HG02588 (cell line): ENCODE data around the gene SELENOH.

Source experiments
- ATAC-seq: cut with Tn5 transposase; IDR thresholded peaks from one replicate; pipeline ENCODE4 v1.9.1; 2021; ENCODE audit warnings: mild to moderate bottlenecking, moderate library complexity; ENCODE audit not compliant: unreplicated experiment

The SELENOH gene

DNA sequence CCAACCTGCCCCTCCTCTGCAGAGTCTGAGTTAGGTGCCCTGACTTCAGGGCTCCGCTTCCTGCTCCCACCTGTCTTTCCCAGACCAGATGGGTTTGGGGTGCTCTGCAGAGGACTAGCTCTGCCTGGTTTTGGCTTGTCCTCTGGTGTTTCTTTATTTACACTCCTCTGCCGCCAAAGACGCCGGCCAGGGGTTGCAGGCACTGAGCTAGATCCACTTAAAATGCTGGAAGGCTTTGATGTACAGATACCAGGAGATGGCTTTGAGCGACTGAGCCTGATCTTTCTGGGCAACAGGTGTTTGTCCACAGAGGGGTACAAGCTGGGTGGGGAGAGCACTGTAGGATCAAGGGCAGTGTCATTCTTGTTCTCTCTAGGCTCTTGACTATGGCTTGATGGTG is 3.9 kb downstream of the SELENOH start:
- ATAC-seq = no peak

DNA sequence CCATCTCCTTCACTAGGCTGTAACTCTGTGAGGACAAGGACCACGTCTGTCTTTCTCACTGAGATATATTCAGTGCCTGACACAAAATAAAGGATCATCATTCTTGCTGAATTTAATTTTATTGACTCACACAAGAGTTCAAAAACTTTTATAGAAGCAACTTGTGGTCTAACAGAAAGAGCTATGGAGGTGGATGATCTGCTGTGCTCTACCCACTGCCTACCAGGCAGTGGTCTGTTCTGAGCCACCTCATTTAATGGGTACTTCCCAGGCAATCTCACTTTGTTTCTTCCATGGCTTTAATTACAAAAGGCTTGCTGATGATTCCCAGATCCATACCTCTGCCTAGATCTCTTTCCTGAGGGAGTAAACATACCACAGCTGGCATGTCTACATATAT is 5.6 kb downstream of the SELENOH start:
- ATAC-seq = no peak

DNA sequence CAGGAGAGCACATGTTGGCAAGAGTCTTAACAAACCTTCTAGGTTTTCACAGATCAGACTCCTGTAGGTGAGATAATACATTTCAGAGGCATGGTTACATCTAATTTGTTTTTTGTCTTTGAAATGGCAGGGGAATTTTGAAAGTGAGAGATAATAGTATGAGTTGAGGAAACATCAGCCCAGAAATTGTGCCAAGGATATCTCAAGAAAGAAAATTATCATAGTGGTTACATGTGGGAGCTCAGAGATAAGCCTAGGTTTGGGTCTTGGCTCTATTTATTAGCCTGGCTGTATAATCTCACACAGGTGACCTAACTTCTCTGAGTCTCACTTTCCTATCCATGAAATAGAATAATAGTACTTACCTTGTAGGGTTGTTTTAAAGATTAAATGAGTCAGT is 9.9 kb downstream of the SELENOH start:
- ATAC-seq = no peak

DNA sequence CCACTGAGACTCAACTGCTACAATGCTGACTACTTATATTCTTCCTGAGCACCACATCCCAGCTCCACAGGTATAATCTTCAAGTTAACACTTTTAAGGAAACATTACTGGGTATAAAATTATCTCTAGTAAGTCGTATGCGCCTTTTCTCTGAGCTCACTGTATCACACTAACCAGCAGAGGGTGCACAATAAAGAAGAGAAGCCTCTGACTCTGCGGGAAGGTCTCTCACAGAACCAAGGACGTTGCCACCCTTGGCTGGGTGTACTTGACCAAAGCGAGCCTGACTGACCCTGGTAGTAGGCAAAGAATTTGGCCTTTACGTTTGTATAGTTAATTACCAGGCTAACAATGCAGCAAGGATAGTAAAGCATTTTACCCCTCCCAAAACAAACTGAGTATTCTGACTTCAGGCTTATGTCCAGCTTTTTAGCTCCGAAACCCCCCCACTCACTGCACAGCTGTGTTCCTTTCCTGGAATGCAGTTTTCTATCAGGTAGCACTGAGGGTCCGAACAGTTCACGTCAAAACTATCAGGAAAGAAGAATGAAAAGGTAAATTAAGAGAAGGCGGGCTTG is 10.5 kb downstream of the SELENOH start, which contains the start of gene BTBD18:
Gene BTBD18 (minus strand): TSS at position 144 of the 578 bp plus-strand sequence. CDS start 631 bp downstream, outside the sequence.
- no peak for ATAC-seq

DNA sequence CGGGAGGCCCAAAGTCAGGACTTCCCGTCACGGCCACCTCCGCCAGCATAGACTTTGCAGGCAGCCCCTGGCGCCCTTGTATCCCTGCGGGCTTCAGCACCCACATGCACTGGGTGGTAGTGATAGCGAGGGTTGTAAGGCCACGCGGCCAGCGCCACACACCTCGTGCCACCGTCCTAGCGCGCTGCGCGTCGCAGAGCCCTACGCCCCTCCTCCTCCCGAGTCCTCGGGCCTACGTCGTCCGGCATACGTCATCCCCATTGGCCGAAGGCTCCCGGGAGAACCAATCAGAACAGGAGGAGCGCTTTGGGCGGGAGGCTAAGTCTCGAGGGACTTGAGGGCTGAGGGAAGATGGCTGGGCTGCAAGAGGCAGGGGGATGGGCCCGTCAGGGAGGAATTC is 11.7 kb downstream of the SELENOH start:
- no peak for ATAC-seq

DNA sequence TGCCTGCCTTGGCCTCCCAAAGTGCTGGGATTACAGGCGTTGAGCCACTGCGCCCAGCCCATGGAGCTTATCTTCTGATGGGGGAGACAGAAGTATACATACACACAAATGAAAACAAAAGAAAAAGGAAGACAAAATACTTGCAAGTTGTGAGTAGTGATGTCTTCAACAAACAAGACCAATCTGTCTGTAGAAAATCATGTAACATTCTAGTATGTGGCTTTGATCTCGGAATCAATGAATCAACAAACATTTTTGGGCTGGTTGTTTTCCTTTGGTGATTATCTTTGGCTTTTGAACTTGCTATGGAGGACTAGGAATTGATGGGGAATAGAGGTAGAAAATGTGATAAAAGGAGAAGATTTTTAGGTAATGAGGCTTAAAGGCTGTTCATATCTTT is 16.9 kb downstream of the SELENOH start:
- ATAC-seq = no peak

DNA sequence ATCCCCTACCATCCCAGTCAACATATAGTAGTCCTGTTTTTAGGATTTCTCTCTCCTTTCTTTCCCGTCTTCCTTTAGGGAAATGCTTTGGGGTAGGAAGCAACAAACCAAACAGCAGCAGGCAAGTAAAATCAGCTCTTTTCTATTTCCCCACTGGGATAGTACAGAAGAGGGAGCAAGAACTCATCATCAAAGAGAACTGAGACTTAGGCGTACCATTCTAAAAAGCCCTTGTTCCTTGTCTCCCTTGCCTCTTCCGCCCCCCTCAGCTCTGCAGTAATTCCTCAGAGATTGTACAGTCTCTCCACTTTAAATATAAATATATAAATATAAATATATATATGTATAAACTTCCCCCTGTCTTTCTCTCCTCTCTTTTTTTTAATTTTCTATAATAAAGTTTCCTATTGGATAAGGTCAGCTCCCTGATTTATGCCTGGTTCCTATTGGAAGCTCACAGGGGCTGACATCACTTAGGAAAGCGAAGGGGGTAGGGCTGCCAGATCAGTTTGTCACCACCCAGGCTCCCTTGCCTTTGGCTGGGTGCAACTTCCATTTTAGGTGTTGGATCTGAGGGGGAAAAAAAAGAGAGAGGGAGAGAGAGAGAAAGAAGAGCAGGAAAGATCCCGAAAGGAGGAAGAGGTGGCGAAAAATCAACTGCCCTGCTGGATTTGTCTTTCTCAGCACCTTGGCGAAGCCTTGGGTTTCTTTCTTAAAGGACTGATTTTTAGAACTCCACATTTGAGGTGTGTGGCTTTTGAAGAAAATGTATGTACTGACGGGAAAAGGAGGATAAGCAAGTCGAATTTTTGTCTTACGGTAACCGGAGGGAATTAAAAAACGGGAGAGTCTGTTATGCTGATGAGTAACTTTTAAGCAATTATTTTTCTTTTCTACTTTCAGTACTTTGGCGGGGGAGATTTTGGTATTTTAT is 20.3 kb downstream of the SELENOH start, which contains the start of gene CTNND1:
Gene CTNND1 (plus strand): TSS at position 502 of the 934 bp plus-strand sequence. CDS start 29,677 bp downstream, outside the sequence.
- ATAC-seq = peak; percentile 92

DNA sequence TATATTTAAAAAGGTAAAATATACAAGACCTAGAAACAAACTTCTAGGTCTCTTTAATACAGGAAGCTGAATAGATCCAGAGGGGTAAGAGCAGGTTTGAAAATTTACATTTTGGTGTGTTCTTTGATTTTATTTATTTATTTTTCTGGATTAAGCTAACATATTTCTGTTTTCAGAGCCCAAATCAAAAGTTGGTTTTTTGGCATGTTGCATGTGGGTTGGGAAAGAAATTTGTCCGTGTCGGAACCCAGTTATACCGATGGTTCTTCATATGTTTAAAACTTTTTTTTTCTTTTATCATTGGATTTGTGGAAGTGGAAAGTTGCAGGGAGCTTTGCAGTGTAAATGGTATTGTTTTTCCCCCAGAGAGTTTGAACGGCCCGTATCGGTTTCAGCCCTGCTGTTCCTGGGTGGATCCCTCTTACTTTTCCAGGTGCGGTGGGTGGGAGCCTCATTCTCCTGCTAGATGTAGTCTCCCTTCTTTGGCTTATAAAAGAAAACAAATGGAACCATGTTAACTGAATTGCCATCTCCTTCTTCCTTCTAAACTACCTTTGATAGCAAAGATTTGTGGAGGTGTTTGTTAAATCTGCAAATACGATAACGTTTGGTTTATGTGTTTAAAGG is 21.1 kb downstream of the SELENOH start:
- no peak for ATAC-seq

DNA sequence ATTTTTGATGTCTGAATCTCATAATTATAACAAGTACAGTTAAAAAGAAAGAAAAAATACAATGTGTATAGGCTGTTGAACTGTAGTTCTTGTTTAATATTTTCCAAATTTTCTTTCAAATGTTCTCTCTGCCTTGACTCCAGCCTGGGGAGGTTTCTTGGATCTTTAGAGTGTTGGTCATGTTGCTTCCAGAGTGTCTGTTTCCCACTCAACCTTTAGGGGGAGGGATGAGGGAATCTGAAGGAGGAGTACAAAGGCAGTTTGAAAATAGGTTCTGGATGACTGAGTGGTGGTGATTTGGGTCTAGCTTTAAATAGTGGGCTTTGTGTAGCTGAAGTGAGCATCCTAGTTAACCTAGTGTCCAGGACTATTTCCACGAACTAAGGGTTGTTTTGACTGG is 22.3 kb downstream of the SELENOH start:
- no peak for ATAC-seq

DNA sequence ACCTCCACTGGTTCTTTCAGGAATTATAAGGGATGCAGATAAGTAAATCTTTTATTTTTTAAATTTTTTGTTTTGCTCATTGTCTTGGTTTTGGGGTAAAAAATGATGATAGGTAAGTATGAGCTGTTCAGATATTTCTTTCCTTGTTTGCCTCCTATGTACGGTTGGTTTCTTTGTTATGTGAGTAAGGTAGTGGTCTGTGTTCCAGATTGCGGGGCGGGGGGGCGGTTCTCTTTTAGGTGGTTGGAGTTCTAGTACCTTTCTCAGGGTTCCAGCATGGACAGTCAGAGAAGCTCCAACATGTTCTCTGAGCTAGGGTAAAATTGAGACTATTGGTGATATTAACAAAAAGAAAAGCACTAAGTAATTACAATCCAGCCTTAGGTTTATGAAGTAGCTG is 22.7 kb downstream of the SELENOH start:
- no peak for ATAC-seq

DNA sequence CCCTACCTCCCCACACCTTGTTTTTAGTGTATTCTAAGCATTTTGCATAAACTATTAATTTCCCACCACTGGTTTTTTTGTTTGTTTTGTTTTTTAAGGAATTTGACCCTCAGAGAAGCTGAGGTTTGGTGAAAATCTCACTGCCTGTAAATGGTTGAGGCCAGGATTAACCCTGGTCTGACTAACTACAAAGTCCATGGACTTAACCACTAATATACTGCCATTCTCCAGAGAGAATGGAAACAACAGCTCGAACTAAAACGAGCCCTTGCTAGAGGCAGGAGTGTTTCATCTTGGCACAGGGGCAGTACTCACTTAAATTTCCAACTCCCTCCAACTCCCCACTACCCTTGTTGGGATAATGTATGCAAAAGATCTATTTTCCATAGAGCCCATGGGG is 23.3 kb downstream of the SELENOH start:
- no peak for ATAC-seq

DNA sequence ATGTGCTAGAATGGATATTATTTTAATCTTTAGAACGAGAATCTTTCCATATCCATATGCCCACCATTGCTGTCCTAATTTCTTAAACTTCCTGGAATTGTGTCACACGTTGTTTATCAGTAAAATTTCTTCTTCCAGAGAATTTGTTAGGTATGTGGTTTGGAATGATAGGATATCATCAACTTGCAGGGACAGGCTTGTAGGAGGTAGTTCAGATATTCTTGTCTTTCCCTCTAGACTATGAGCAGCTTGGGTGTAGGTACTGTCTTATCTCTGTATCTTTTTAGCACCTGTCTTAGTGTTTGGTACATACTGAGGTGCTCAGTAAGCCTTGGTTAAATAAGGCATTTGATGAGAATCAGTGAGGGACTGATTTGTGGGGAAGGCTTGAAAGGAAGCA is 23.7 kb downstream of the SELENOH start:
- ATAC-seq = no peak

DNA sequence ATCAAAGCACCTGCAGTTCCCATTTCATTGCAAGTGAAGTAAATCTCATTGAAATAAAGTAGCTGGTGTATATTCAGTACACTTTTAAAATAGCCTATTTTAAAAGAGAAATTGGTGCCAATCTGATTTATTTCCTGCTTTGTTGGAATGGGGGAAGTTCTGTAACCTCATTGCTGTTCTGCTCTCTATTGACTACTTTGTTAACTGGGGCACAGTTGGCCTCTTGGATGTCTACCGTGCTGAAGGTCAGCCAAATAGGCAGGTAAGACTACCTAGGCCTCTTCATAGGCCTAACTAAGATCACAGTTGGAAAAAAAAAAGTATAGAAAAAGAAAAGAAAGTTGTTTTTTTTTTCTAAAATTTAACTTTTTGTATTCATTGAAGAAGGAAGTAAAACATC is 29.5 kb downstream of the SELENOH start:
- no peak for ATAC-seq

DNA sequence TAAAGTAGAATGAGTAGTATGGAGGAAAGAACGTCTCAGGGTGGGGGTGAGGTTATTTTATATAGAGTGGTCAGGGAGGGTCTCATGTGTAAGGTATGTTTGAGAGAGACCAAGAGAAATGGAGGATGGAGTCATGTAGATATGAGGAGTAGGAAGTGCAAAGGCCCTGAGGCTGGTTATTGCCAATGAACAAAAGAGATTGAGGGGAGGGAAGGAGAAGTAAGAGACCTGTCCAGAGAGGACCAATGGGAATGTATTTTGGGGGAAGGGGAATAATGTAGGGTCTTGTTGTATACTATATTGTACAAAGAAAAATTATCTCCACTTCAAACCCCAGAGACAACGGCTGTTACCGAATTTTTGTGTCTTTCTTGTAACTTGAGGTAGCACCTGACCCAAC is 30.1 kb downstream of the SELENOH start:
- no peak for ATAC-seq

DNA sequence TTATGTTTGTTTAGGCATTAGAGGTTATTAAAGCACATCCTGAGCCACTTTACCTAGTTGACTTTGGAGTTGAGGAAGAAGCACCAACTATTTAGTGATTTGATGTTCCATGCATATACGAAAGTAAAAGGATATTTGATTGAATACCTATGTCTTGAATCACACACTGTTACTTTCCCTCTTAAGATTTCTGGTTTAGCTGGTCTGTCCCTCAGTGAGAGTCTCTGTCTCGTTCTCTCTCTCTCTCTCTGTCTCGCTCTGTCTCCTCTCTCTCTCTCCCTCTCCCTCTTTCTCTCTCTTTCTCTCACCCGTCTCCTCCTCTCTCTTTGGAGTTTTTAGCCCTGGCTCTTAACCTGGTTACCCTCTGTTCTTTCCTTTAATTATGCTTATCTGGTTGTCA is 31.3 kb downstream of the SELENOH start:
- ATAC-seq = no peak

DNA sequence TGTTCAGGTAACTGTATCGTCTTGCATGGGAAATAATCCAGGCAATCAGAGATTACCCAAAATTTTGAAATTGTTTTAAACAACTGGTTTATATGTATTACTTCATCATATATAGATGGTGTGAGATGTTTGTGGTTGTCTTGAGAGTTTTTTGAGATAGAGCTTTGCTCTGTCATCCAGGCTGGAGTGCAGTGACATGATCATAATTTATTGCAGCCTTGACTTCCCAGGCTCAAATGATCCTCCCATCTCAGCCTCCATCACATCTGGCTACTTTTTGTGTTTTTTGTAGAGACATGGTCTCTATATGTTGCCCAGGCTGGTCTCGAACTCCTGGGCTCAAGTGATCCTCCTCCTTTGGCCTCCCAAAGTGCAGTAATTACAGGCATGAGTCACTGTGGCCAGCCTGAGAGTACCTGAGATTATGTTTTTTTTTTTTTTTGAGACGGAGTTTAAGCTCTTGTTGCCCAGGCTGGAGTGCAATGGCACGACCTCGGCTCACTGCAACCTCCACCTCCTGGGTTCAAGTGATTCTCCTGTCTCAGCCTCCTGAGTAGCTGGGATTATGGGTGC is 31.8 kb downstream of the SELENOH start:
- no peak for ATAC-seq

DNA sequence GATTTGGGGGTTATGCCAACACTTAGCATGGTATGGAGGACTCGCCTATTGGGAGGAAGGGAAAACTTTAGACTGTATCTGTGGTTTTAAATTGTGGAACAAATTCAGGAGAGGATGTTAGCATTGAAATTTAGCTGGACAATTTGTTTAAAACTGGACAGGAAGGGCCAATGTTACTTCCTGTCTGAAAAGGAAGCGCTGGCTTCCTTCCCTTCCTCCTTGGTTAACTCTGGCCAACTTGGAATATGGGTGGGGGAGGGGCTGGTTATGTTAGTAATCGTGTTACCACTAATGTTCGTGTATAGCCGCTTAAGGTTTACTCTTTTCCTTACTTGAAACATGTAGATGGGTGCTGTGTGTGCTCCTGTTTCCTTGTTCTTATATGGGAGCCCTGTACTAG is 34.2 kb downstream of the SELENOH start:
- no peak for ATAC-seq

DNA sequence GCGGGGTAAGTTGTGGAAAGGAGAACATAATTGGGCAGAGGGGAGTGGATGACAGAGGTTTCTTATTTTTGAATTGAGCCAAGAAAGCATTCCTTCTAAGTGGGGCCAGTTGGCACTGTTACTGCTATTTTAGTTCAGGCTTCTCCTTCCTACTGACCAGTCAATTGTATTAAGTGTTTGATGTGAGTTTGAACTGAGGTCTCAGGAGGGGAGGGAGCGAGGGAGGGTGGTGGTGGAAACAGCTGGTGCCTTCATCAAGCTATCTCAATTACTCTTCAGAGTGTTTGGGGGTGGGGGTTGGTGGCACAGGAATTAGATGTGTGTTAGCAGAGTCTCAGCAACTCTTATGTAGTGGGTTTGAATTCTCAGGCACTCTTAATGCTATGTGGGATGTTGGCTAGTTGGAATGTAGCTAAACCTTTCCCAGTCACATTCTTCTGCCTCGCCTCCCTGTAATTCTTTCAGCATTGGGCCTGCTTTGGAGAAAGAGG is 34.8 kb downstream of the SELENOH start:
- ATAC-seq = no peak

DNA sequence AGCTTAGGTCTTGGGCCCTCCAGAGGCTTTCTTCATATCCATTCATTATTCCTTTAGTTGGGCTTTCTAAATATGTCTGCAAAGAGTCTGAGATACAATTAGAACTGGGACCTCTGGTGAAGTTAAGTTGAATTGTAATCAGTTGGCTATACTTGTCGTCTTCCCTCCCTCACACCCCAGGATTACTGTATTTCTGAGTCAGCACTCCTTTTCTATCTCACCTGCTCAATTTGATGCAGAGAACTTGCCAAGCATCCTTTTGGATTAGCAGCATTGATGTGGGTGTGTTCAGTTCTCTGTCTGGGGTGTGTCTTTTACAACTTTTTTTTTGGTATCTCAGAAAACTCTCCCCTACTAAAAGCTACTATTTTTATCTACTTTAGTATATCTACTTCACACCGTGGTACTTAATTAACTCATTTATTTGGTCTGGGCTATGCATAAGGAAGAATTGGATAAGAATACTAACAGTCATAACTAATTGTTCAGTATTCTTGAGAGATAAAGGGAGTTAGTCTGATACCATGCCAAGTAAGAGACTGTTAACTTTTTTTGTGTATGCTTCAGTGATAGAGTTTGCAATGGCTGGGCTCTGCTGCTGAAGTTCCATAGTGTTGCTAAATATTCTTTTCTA is 35.4 kb downstream of the SELENOH start:
- no peak for ATAC-seq

DNA sequence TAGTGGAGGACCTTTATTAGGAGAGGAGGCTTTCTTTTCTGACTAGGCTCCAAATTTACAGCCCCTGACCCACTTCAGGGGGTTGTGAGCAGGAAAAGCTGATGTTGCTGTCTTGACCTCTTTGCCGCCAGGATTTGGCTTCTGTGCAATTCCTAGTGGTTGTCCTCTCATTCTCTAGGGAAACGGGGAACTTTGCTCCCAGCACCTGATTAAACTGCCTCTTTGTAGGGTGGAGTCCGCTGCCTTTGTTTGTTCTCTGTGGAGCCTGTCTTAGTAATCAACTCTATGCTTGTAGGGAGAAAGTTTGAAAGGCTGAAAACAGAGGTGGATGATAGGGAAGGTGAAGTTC is 36.7 kb downstream of the SELENOH start:
- ATAC-seq = no peak
